Kidney (tissue), 14 donors: ENCODE results near the gene IL4R. TPM values are rescaled to one million over a fixed set of nuclear protein-coding genes. Genes with fewer than 3 reads are reported as not detected.

Experiments used
- DNase-seq, 5 donors: peaks; one replicate each; pipeline ENCODE4 v3.0.0-alpha.2; 2013 to 2020
- FAIRE-seq: peaks from 2 replicates; lab custom pipeline; 2012; peaks lifted over from hg19 to GRCh38; lab: Jason Lieb, UNC
- H3K27ac ChIP-seq, 2 donors: one replicate each; pipeline ENCODE4 v1.7.0; 2013; ENCODE audit warnings: low read depth in 2 of 2, low read length in 2 of 2, inconsistent platforms in 1 of 2
- H3K27me3 ChIP-seq: one replicate; pipeline ENCODE4 v1.7.1; 2013; ENCODE audit warnings: low read length, inconsistent platforms; ENCODE audit not compliant: control insufficient read depth, insufficient read depth
- H3K36me3 ChIP-seq, 3 donors: one replicate each; pipeline versions ENCODE4 v1.7.0 to v1.7.1; 2013; ENCODE audit warnings: low read length in 3 of 3, control low read depth in 1 of 3, inconsistent platforms in 1 of 3; ENCODE audit not compliant: insufficient read depth in 3 of 3, control insufficient read depth in 2 of 3
- H3K4me1 ChIP-seq, 3 donors: one replicate each; pipeline versions ENCODE4 v1.7.0 to v1.7.1; 2013; ENCODE audit warnings: low read length in 3 of 3, inconsistent platforms in 1 of 3, low read depth in 1 of 3; ENCODE audit not compliant: control insufficient read depth in 2 of 3, insufficient read depth in 2 of 3
- H3K4me3 ChIP-seq, 3 donors: one replicate each; pipeline versions ENCODE4 v1.7.0 to v1.8.1; 2013; ENCODE audit warnings: low read length in 3 of 3, control low read depth in 1 of 3, inconsistent platforms in 1 of 3
- H3K9ac ChIP-seq, 3 donors: one replicate each; pipeline versions ENCODE4 v1.7.0 to v1.7.1; 2013; ENCODE audit warnings: low read length in 3 of 3, control low read depth in 1 of 3, inconsistent platforms in 1 of 3
- H3K9me3 ChIP-seq, 3 donors: one replicate each; pipeline versions ENCODE4 v1.7.0 to v1.7.1; 2013; ENCODE audit warnings: low read length in 3 of 3, control low read depth in 1 of 3, inconsistent platforms in 1 of 3; ENCODE audit not compliant: control insufficient read depth in 2 of 3, insufficient read depth in 1 of 3
- intact Hi-C: fragments of 100-400 bp; cut with DNase I; formaldehyde crosslinking; loops from one replicate; pipeline ENCODE4 v1.11.1; 2022
- polyA plus RNA-seq: library from polyadenylated mRNA; stranded (reverse); fragments of 350-450 nt; fragmentation: Illumina TruSeq; extraction: RNeasy Lipid Tissue Mini Kit (QIAGEN cat#74804); gene quantifications from one replicate; pipeline ENCODE4 v1.2.3, GENCODE V29; 2014; ENCODE audit warnings: low read depth, low replicate concordance; ENCODE audit not compliant: insufficient read depth
- total RNA-seq: library from RNA; stranded (reverse); fragmentation: NEBNext Ultra II Directional; extraction: Animal tissue kit (Norgen Biotek cat#: 25700); gene quantifications from one replicate; pipeline ENCODE4 v1.2.1, GENCODE V29; 2021
- TF ChIP-seq, protein P1 (sequence below): IDR thresholded peaks from 3 replicates; pipeline ENCODE4 v1.5.1; 2012; ENCODE audit warnings: mild to moderate bottlenecking, moderate library complexity, borderline replicate concordance; ENCODE audit not compliant: insufficient read depth; ENCODE audit errors: extremely low read depth
- donor health status: control.
- donor health status: control.
- donor health status: control.
- donor health status: control.
- donor health status: control.
- donor health status: DM: yes; HTN: yes; CAD: no.
- donor health status: Normal renal cell carcinoma (clear cell type).

Gene IL4R
- total and polyA plus RNA-seq, 2 donors from 2014 or later = 13.8 to 115 TPM

DNA sequence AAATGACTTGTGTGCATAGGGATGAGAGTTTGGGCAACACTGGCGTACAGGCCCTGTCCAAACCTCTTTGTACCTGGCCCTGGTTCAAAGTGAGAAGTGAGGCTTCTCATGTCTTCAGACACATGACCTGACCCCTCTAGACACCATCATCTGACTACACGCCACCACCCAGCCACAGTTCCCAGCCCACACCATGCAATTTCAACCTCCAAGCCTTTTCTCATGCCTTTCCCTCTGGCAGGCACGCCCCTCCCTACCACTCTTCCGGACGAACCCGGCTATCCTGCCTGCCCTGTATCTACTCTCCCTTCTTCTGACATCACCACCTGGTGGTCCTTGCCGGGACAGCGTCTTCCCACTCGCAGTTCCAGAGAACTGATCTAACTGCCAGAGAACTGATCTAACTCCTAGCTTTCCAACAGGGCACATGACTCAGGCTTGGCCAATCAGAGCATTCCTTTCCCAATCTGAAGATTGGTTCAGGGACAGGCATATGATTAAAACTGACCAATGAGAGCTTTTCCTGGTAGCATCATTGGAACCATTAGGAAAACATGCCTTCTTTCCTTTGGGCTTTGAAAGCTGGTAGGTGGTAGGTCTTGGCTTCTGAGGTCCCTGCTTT, 61.1 kb downstream of the IL4R start:
- Histone ChIP-seq H3K4me1 (no peaks in the 10 kb centered on the region), H3K9me3 (no peaks in the 10 kb centered on the region), H3K9ac (no peak overlapping the region), H3K36me3 (no peaks in the 10 kb centered on the region), H3K27ac (no peak overlapping the region), H3K4me3 (peak overlapping the region in 2 of 3 donors; percentile 5 to 18), H3K27me3 (no peaks in the 10 kb centered on the region)
- TF ChIP-seq, protein P1, sequence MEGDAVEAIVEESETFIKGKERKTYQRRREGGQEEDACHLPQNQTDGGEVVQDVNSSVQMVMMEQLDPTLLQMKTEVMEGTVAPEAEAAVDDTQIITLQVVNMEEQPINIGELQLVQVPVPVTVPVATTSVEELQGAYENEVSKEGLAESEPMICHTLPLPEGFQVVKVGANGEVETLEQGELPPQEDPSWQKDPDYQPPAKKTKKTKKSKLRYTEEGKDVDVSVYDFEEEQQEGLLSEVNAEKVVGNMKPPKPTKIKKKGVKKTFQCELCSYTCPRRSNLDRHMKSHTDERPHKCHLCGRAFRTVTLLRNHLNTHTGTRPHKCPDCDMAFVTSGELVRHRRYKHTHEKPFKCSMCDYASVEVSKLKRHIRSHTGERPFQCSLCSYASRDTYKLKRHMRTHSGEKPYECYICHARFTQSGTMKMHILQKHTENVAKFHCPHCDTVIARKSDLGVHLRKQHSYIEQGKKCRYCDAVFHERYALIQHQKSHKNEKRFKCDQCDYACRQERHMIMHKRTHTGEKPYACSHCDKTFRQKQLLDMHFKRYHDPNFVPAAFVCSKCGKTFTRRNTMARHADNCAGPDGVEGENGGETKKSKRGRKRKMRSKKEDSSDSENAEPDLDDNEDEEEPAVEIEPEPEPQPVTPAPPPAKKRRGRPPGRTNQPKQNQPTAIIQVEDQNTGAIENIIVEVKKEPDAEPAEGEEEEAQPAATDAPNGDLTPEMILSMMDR = peak; percentile 44
- DNase-seq = peak; percentile 82 to 89 (median 85)
- no peak for FAIRE-seq
- intact Hi-C loops = no loop called here

DNA sequence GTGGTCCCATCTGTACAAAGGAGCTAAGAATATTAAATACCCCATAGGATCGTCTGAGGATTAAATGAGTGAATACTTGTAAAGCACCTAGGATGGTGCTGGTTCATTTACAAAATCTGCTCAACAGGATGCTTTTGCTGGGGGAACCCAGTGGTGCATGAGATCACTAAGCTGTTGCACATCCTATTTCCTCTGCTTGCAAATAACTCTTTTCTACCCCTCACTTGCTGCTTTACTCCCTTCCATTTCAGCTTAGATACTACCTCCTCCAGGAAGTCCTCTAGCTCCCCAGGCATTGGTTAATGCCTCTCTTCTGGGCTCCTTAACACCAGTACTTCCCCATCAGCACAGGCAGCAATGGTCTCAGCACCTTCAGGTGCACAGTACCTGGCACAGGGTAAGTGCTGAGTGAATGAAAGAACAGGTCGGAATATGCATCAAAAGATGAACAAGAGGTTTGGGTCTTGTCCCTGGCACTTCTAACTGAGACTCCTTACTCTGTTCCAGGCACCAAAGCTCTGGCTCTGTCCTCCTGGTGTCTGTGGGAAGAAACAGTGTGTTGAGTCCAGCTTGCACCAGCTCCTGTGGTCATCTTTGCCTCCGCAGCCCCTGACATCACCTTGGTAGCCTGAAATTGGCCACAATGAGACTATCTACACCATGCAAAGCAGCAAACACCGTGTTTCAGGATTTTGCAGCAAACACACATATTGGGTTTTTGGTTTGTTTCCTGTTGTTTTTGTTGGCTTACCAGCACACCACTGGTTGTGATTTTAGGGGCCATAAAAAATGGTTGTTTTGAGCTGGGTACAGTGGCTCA, 64.1 kb downstream of the IL4R start:
- H3K9me3 ChIP-seq = no peaks in the 10 kb centered on the region
- FAIRE-seq (no peak), DNase-seq (no peak)
- TF ChIP-seq, protein P1 = no peak
- H3K27me3 ChIP-seq = no peaks in the 10 kb centered on the region
- no peak overlapping the region for H3K9ac ChIP-seq
- no peaks in the 10 kb centered on the region for H3K36me3 ChIP-seq
- H3K4me1 ChIP-seq = no peaks in the 10 kb centered on the region
- H3K27ac ChIP-seq = no peak overlapping the region
- H3K4me3 ChIP-seq = no peak overlapping the region
- intact Hi-C loops = no loop called here

DNA sequence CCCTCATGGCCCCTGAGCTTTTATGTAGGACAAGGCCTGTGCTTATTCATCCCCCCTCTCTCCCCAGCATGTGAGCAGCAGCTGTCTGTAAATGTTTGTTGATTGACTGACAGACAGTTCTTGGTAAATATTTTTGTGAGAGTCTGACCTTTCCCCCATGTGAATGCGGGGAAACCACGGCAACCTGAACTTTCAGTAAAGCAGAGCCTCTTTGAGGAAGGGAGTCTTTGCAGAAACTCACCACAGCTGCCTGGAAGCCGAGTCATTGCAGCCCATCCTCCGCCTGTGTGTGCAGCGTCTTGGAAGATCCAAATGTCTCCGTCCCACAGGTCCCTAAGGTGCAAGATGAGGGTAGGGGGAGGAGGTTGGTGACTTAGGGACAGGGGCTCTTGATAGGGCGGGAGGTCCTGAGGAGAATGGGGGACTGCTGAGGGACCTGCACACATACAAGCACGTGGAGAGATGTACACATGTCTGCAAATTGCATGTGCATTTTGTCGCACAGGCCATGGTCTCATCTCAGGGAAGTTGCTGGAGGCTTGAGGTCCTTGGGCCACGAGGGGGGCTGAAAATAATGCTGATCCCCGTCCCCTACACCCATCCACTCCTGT, 65.2 kb downstream of the IL4R start:
- no peaks in the 10 kb centered on the region for H3K36me3 ChIP-seq
- no peaks in the 10 kb centered on the region for H3K4me1 ChIP-seq
- H3K4me3 ChIP-seq = no peak overlapping the region
- intact Hi-C loops = no loop called here
- H3K9me3 ChIP-seq = peaks cover 0 to 4% (median 0%) of the 10 kb centered on the region in 3 donors
- DNase-seq = no peak
- TF ChIP-seq, protein P1 = no peak
- H3K9ac ChIP-seq = no peak overlapping the region
- H3K27ac ChIP-seq = no peak overlapping the region
- H3K27me3 ChIP-seq = no peaks in the 10 kb centered on the region
- no peak for FAIRE-seq
